Activated naive CD8-positive, alpha-beta T cell treated with anti-CD3 and anti-CD28 coated beads, Interleukin-2, amount 50 U/mL, for 24 hours (primary cell): ENCODE data around the gene RASSF5.

ENCODE experiments used
- ATAC-seq: fragments of 150-1000 bp; cut with Tn5 transposase; one replicate; pipeline ENCODE4 v1.10.0; 2021
- DNase-seq: peaks from one replicate; pipeline ENCODE4 v3.0.0; 2021
- H3K27ac Mint-ChIP-seq: one replicate; pipeline ENCODE4 v1.8.0; 2021; ENCODE audit warnings: mild to moderate bottlenecking, mixed read lengths
- H3K27me3 Mint-ChIP-seq: one replicate; pipeline ENCODE4 v1.8.0; 2021; ENCODE audit warnings: mixed read lengths
- H3K36me3 Mint-ChIP-seq: one replicate; pipeline ENCODE4 v1.8.0; 2021; ENCODE audit warnings: low read depth, mixed read lengths
- H3K4me1 Mint-ChIP-seq: one replicate; pipeline ENCODE4 v1.8.0; 2021; ENCODE audit warnings: mixed read lengths
- H3K4me3 Mint-ChIP-seq: one replicate; pipeline ENCODE4 v1.8.0; 2021; ENCODE audit warnings: mild to moderate bottlenecking, moderate library complexity, mixed read lengths
- H3K9me3 Mint-ChIP-seq: one replicate; pipeline ENCODE4 v1.8.0; 2021; ENCODE audit warnings: mixed read lengths

RASSF5 gene

DNA sequence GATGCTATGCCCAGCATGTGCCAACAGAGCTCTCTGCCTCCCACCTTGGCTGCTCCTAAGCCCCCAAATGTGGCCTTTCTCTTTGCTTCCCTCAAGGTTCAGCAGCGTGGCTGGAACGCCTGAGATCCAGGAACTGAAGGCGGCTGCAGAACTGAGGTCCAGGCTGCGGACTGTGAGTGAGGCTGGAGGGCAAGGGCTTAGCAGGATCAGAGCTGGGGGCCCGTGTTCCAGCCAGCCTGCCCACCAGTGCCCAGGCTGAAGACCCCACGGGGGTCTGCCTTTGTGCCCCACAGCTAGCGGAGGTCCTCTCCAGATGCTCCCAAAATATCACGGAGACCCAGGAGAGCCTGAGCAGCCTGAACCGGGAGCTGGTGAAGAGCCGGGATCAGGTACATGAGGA lies 22.4 kb upstream of the RASSF5 start:
- no peak for ATAC-seq
- H3K27me3 Mint-ChIP-seq: no peaks in the 10 kb centered on the region
- no peaks in the 10 kb centered on the region for H3K9me3 Mint-ChIP-seq
- no peak overlapping the region for H3K4me3 Mint-ChIP-seq
- DNase-seq: no peak
- H3K27ac Mint-ChIP-seq: peak overlapping the region; percentile 7
- peaks cover 16% of the 10 kb centered on the region for H3K36me3 Mint-ChIP-seq
- H3K4me1 Mint-ChIP-seq: peaks cover 10% of the 10 kb centered on the region

- ATAC-seq: no peak
- H3K36me3 Mint-ChIP-seq: peaks cover 20% of the 10 kb centered on the region
- peak overlapping the region; percentile 46 for H3K27ac Mint-ChIP-seq
These were observed 20.1 kb upstream of the RASSF5 start for GRCh38 chr1:206486995-206487788.

DNA sequence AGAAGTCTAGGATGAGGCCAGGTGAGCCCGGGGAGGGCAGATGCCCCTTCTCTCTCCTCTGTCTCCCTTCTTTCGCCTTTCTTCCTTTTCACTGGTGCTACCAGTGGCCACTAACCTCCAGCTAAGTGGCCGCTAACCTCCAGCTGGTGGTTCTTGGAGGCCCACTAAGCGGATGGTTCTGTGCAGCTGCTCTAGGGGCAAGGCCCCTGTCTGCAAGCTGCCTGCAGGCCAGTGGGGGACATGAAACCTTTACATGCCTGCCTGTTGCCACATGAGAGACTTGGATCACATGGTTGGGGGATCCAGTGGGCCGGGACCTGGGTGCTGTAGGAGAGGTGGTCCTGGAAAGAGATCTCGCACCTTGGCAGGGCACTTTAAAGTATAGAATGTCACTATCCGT lies 19.4 kb upstream of the RASSF5 start:
- no peak overlapping the region for H3K4me3 Mint-ChIP-seq
- H3K27me3 Mint-ChIP-seq: no peaks in the 10 kb centered on the region
- DNase-seq (no peak), ATAC-seq (no peak)
- no peaks in the 10 kb centered on the region for H3K9me3 Mint-ChIP-seq
- peaks cover 3% of the 10 kb centered on the region for H3K4me1 Mint-ChIP-seq
- peak overlapping the region; percentile 46 for H3K27ac Mint-ChIP-seq
- H3K36me3 Mint-ChIP-seq: peaks cover 22% of the 10 kb centered on the region

More at GRCh38 chr1:206486995-206487788, 20.1 kb upstream of the RASSF5 start:
- no peak overlapping the region for H3K4me3 Mint-ChIP-seq
- no peaks in the 10 kb centered on the region for H3K27me3 Mint-ChIP-seq
- DNase-seq: no peak
- no peaks in the 10 kb centered on the region for H3K9me3 Mint-ChIP-seq
- peaks cover 3% of the 10 kb centered on the region for H3K4me1 Mint-ChIP-seq

- no peaks in the 10 kb centered on the region for H3K9me3 Mint-ChIP-seq
- H3K4me3 Mint-ChIP-seq: no peak overlapping the region
- H3K27ac Mint-ChIP-seq: no peak overlapping the region
- H3K27me3 Mint-ChIP-seq: no peaks in the 10 kb centered on the region
- no peak for ATAC-seq
- H3K36me3 Mint-ChIP-seq: peaks cover 19% of the 10 kb centered on the region
- no peak for DNase-seq
- H3K4me1 Mint-ChIP-seq: peaks cover 3% of the 10 kb centered on the region
These were observed 18.9 kb upstream of the RASSF5 start for GRCh38 chr1:206488466-206488865.

DNA sequence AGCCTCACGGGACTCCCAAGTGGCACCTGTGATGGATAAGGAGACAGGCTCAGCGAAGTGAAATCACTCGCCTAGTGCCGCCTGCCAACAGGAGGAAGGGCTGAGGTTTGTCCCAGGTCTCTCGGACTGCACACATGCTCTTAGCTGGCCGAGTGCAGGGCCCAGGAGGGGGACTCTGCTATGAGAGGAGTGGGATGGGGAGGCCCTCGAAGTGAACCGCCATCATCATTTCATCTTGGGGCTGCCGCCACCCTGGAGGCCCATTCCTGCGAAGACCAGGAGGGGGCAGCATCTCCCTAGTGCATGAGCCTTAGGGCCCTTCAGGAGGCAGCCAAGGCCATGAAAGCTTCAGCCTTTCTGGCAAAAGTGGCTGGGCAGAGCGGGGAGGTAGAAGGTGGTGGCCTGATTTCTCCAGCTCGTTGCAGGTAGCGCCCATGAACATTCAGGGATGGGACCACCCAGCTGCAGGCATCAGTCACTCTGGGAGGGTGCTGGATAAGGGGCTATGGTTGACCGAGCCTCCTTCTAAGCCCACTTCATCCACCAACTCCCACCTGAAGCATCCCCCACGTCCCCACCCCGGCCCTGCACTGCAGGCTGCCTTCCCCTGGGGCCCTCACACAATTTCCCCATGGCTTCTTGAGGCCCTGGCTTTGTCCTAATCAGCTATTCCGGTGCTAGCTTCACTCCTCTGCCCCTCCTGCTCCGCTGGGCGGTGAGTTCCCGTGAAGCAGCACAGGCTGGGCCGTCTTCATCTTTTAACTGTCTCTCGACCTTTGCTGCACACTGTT lies 17.2 kb upstream of the RASSF5 start:
- Mint-ChIP-seq H3K4me1 (peaks cover 7% of the 10 kb centered on the region), H3K9me3 (no peaks in the 10 kb centered on the region), H3K27ac (no peak overlapping the region), H3K36me3 (peaks cover 17% of the 10 kb centered on the region), H3K4me3 (no peak overlapping the region), H3K27me3 (no peaks in the 10 kb centered on the region)
- DNase-seq (peak; percentile 86), ATAC-seq (peak; percentile 89)

DNA sequence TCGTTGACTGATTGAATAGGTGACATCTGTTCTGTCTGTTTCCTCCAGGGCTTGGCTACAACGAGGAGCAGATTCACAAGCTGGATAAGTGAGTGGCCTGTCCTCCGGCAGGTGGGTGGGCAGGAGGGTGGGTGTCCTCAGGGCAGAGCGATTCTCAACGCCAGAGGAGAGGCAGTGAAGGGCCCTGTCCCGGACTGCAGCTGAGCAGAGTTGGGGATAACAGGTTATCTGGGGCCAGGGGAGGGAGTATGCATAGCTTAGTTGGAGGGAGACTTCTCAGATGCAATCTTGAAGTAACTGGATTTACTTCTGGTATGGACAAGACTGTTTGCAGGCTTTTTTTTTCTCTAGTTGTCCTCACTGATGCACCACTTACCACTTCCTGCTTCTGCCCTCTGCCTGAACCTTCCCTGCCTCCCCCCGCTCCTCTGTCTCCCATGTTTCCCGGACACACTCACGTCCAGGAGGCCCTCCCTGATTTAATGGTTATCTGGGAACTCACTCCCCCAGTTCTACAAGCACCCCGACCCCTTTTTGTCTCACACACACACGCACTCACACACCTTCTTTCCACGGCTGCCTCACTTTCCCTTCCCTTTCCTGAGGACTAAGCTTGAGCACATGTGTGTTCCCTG lies 16.4 kb upstream of the RASSF5 start:
- H3K27ac Mint-ChIP-seq: no peak overlapping the region
- DNase-seq: no peak
- H3K4me1 Mint-ChIP-seq: peaks cover 13% of the 10 kb centered on the region
- no peaks in the 10 kb centered on the region for H3K9me3 Mint-ChIP-seq
- no peak overlapping the region for H3K4me3 Mint-ChIP-seq
- no peaks in the 10 kb centered on the region for H3K27me3 Mint-ChIP-seq
- ATAC-seq: no peak
- peaks cover 17% of the 10 kb centered on the region for H3K36me3 Mint-ChIP-seq

- H3K4me3 Mint-ChIP-seq: no peak overlapping the region
- H3K27ac Mint-ChIP-seq: no peak overlapping the region
- ATAC-seq (no peak), DNase-seq (no peak)
- H3K4me1 Mint-ChIP-seq: peaks cover 20% of the 10 kb centered on the region
- no peaks in the 10 kb centered on the region for H3K9me3 Mint-ChIP-seq
- peaks cover 23% of the 10 kb centered on the region for H3K36me3 Mint-ChIP-seq
- H3K27me3 Mint-ChIP-seq: no peaks in the 10 kb centered on the region
These were observed 15.7 kb upstream of the RASSF5 start for GRCh38 chr1:206491616-206492015.

DNA sequence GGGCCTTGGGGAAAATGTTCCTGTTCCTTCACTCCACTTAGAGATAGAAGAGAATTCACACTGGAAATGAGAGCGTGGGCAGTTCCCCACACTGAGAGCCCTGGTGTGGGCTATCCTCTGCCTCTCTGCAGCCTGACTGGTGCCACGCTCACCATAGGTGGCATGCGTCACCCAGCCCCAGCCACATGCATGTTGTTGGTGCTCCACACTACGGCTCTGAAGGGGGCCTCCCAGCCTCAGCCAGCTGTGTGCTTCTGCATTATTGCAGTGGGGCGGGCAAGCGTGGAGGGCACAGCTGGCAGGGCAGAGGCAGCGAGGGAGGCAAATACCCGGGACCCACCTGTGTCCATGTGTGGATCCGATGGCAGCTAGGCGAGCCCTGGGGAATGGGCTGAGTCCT lies 14.7 kb upstream of the RASSF5 start:
- H3K4me1 Mint-ChIP-seq: peaks cover 26% of the 10 kb centered on the region
- ATAC-seq (no peak), DNase-seq (no peak)
- no peaks in the 10 kb centered on the region for H3K27me3 Mint-ChIP-seq
- H3K4me3 Mint-ChIP-seq: no peak overlapping the region
- H3K27ac Mint-ChIP-seq: no peak overlapping the region
- peaks cover 26% of the 10 kb centered on the region for H3K36me3 Mint-ChIP-seq
- H3K9me3 Mint-ChIP-seq: no peaks in the 10 kb centered on the region

DNA sequence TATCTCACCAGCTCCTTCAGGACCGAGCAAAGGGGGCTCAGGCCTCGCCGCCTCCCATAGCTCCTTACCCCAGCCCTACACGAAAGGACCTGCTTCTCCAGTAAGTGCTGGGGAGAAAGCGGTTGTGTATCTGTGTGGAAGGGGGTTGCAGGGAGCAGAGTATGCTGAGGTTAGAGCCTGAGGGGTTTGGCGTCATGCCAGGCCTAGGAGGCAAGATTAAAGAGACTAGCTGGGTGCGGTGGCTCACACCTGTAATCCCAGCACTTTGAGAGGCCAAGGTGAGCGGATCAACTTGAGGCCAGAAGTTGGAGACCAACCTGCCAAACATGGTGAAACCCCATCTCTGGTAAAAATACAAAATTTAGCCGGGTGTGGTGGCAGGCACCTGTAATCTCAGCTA lies 14.1 kb upstream of the RASSF5 start:
- Mint-ChIP-seq H3K27ac (no peak overlapping the region), H3K4me3 (no peak overlapping the region), H3K36me3 (peaks cover 26% of the 10 kb centered on the region), H3K27me3 (no peaks in the 10 kb centered on the region), H3K4me1 (peaks cover 26% of the 10 kb centered on the region), H3K9me3 (no peaks in the 10 kb centered on the region)
- DNase-seq: no peak
- ATAC-seq: no peak

GRCh38 chr1:206495011-206495461 lies 12.3 kb upstream of the RASSF5 start:
- Mint-ChIP-seq H3K4me1 (peaks cover 26% of the 10 kb centered on the region), H3K9me3 (no peaks in the 10 kb centered on the region), H3K27me3 (no peaks in the 10 kb centered on the region), H3K36me3 (peaks cover 24% of the 10 kb centered on the region), H3K4me3 (no peak overlapping the region), H3K27ac (peak overlapping the region; percentile 5)
- DNase-seq: no peak
- no peak for ATAC-seq

- H3K36me3 Mint-ChIP-seq: peaks cover 24% of the 10 kb centered on the region
- no peak for DNase-seq
- H3K9me3 Mint-ChIP-seq: no peaks in the 10 kb centered on the region
- ATAC-seq: no peak
- no peak overlapping the region for H3K4me3 Mint-ChIP-seq
- peak overlapping the region; percentile 74 for H3K27ac Mint-ChIP-seq
- peaks cover 24% of the 10 kb centered on the region for H3K4me1 Mint-ChIP-seq
- no peaks in the 10 kb centered on the region for H3K27me3 Mint-ChIP-seq
These were observed 11.8 kb upstream of the RASSF5 start for GRCh38 chr1:206495493-206496046.

DNA sequence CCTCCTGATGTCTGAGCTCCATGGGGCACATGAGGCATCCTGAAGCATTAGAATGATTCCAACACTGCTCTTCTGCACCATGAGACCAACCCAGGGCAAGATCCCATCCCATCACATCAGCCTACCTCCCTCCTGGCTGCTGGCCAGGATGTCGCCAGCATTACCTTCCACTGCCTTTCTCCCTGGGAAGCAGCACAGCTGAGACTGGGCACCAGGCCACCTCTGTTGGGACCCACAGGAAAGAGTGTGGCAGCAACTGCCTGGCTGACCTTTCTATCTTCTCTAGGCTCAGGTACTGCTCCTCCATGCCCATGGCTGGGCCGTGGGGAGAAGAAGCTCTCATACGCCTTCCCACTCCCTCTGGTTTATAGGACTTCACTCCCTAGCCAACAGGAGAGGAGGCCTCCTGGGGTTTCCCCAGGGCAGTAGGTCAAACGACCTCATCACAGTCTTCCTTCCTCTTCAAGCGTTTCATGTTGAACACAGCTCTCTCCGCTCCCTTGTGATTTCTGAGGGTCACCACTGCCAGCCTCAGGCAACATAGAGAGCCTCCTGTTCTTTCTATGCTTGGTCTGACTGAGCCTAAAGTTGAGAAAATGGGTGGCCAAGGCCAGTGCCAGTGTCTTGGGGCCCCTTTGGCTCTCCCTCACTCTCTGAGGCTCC lies 11.1 kb upstream of the RASSF5 start:
- Mint-ChIP-seq H3K27ac (peak overlapping the region; percentile 74), H3K4me3 (no peak overlapping the region), H3K27me3 (no peaks in the 10 kb centered on the region), H3K9me3 (no peaks in the 10 kb centered on the region), H3K36me3 (peaks cover 21% of the 10 kb centered on the region), H3K4me1 (peaks cover 27% of the 10 kb centered on the region)
- ATAC-seq: peak; percentile 47
- DNase-seq: no peak

- Mint-ChIP-seq H3K36me3 (peaks cover 15% of the 10 kb centered on the region), H3K27ac (peak overlapping the region; percentile 74), H3K4me3 (no peak overlapping the region), H3K4me1 (peaks cover 38% of the 10 kb centered on the region), H3K27me3 (no peaks in the 10 kb centered on the region), H3K9me3 (no peaks in the 10 kb centered on the region)
- no peak for ATAC-seq
- no peak for DNase-seq
These were observed 10.0 kb upstream of the RASSF5 start for GRCh38 chr1:206497363-206497762.

- Mint-ChIP-seq H3K4me3 (no peak overlapping the region), H3K4me1 (peaks cover 42% of the 10 kb centered on the region), H3K36me3 (peaks cover 12% of the 10 kb centered on the region), H3K27ac (peak overlapping the region; percentile 27), H3K27me3 (no peaks in the 10 kb centered on the region), H3K9me3 (no peaks in the 10 kb centered on the region)
- ATAC-seq (no peak), DNase-seq (no peak)
These were observed 9.6 kb upstream of the RASSF5 start for GRCh38 chr1:206497774-206498173.
